H1 (cell line): ENCODE data around the gene CD244. TPM values are rescaled to one million over a fixed set of nuclear protein-coding genes. Genes with fewer than 3 reads are reported as not detected.
A peak's percentile ranks its signal among the peaks of the same experiment; 100 is the strongest.

ENCODE experiments used
- CTCF ChIA-PET: fragments of 300-600 bp; sonication (Branson Sonifier 250); formaldehyde crosslinking; loops from one replicate; lab custom pipeline; 2021; ENCODE audit not compliant: partially characterized antibody; lab: Charles Lee
- POLR2A ChIA-PET: fragments of 300-600 bp; sonication (Branson Sonifier 250); formaldehyde crosslinking; loops from one replicate; lab custom pipeline; 2021; ENCODE audit warnings: inconsistent platforms; ENCODE audit not compliant: partially characterized antibody; lab: Charles Lee
- DNase-seq, 2 experiments: peaks; one replicate each; pipeline versions ENCODE4 v3.0.0 to v3.0.0-alpha.2; 2010 to 2022; ENCODE audit warnings: low spot score in 2 of 2, low read depth in 1 of 2, mixed read lengths in 1 of 2
- FAIRE-seq: peaks from 2 replicates; lab custom pipeline; 2011; peaks lifted over from hg19 to GRCh38; lab: Jason Lieb, UNC
- H2AFZ ChIP-seq: 2 replicates; pipeline ENCODE4 v1.8.1; 2012; ENCODE audit warnings: low read length, inconsistent platforms
- H2AK5ac ChIP-seq: 2 replicates; pipeline ENCODE4 v1.6.1; 2013; ENCODE audit warnings: low read depth, low read length
- H2BK120ac ChIP-seq: replicated peaks from 2 replicates; pipeline ENCODE3; 2013; ENCODE audit warnings: low read depth, low read length, inconsistent platforms
- H2BK12ac ChIP-seq: 2 replicates; pipeline ENCODE4 v1.6.1; 2013; ENCODE audit warnings: low read depth, low read length
- H2BK15ac ChIP-seq: 2 replicates; pipeline ENCODE4 v1.6.1; 2013; ENCODE audit warnings: low read length
- H2BK20ac ChIP-seq: 2 replicates; pipeline ENCODE4 v1.6.1; 2013; ENCODE audit warnings: low read length
- H2BK5ac ChIP-seq: 2 replicates; pipeline ENCODE4 v1.6.1; 2013; ENCODE audit warnings: low read depth, low read length
- H3K14ac ChIP-seq: 2 replicates; pipeline ENCODE4 v1.6.1; 2013; ENCODE audit warnings: inconsistent platforms; ENCODE audit not compliant: insufficient read length
- H3K18ac ChIP-seq: 2 replicates; pipeline ENCODE4 v1.6.1; 2013; ENCODE audit warnings: low read length; ENCODE audit errors: extremely low read depth
- H3K23ac ChIP-seq: 2 replicates; pipeline ENCODE4 v1.6.1; 2013; ENCODE audit warnings: inconsistent platforms; ENCODE audit not compliant: insufficient read length
- H3K23me2 ChIP-seq: 2 replicates; pipeline ENCODE4 v1.6.1; 2013; ENCODE audit warnings: low read depth, low read length
- H3K27ac ChIP-seq: 2 replicates; pipeline ENCODE4 v1.6.1; 2011; ENCODE audit warnings: low read depth, low read length, inconsistent platforms
- H3K27me3 ChIP-seq, 4 experiments: replicated peaks in 1 of 4; 1 replicate in 1 of 4; 2 replicates in 3 of 4; pipeline versions ENCODE4 v1.6.1 to v1.8.1; 2011 to 2013; ENCODE audit warnings: low read length in 3 of 4, mild to moderate bottlenecking in 3 of 4, inconsistent platforms in 2 of 4, mixed read lengths in 2 of 4, moderate library complexity in 1 of 4; ENCODE audit not compliant: control insufficient read depth in 3 of 4, insufficient read depth in 3 of 4; ENCODE audit errors: extremely low read depth in 1 of 4
- H3K36me3 ChIP-seq, 4 experiments: 2 replicates each; pipeline versions ENCODE4 v1.6.1 to v1.8.1; 2011 to 2013; ENCODE audit warnings: mild to moderate bottlenecking in 4 of 4, low read length in 3 of 4, moderate library complexity in 2 of 4, control low read depth in 1 of 4, inconsistent platforms in 1 of 4; ENCODE audit not compliant: insufficient read depth in 4 of 4, control insufficient read depth in 2 of 4
- H3K4ac ChIP-seq: replicated peaks from 2 replicates; pipeline ENCODE3; 2013; ENCODE audit warnings: low read length, low read depth, mixed read lengths, inconsistent platforms; ENCODE audit not compliant: insufficient read length
- H3K4me1 ChIP-seq, 4 experiments: replicated peaks in 1 of 4; 1 replicate in 1 of 4; 2 replicates in 3 of 4; pipeline versions ENCODE4 v1.6.1 to v1.8.1; 2011 to 2013; ENCODE audit warnings: low read length in 3 of 4, inconsistent platforms in 2 of 4, mixed read lengths in 1 of 4; ENCODE audit not compliant: insufficient read depth in 4 of 4, control insufficient read depth in 3 of 4
- H3K4me2 ChIP-seq, 2 experiments: 2 replicates each; pipeline versions ENCODE4 v1.6.1 to v1.8.1; 2011 to 2013; ENCODE audit warnings: low read depth in 2 of 2, low read length in 2 of 2, control low read depth in 1 of 2, inconsistent platforms in 1 of 2, mild to moderate bottlenecking in 1 of 2; ENCODE audit not compliant: insufficient read depth in 1 of 2
- H3K4me3 ChIP-seq, 4 experiments: fragments of 200-600, 300-600 bp in 1 of 4; sonication (generic), shearing (Covaris generic), sonication (Bioruptor Twin) in 1 of 4; 2 replicates each; pipeline versions ENCODE4 v1.5.1 to v1.8.1; 2011 to 2016; ENCODE audit warnings: low read length in 4 of 4, low read depth in 3 of 4, control low read depth in 2 of 4, inconsistent platforms in 2 of 4, mild to moderate bottlenecking in 2 of 4, mixed read lengths in 1 of 4, moderate library complexity in 1 of 4; ENCODE audit not compliant: insufficient read depth in 2 of 4; ENCODE audit errors: extremely low read depth in 1 of 4
- H3K56ac ChIP-seq: replicated peaks from 2 replicates; pipeline ENCODE3; 2013; ENCODE audit warnings: low read depth, mild to moderate bottlenecking, mixed read lengths, low read length, inconsistent platforms; ENCODE audit not compliant: insufficient read length
- H3K79me1 ChIP-seq: 2 replicates; pipeline ENCODE4 v1.6.1; 2013; ENCODE audit warnings: low read depth, low read length, control low read depth
- H3K79me2 ChIP-seq, 2 experiments: 2 replicates each; pipeline versions ENCODE4 v1.6.1 to v1.8.1; 2012 to 2013; ENCODE audit warnings: low read length in 2 of 2, mild to moderate bottlenecking in 2 of 2, inconsistent platforms in 1 of 2; ENCODE audit not compliant: insufficient read depth in 2 of 2, control insufficient read depth in 1 of 2
- H3K9ac ChIP-seq, 4 experiments: replicated peaks in 1 of 4; 1 replicate in 1 of 4; 2 replicates in 3 of 4; pipeline versions ENCODE4 v1.6.1 to v1.8.1; 2011 to 2013; ENCODE audit warnings: low read depth in 3 of 4, low read length in 3 of 4, control low read depth in 2 of 4, mild to moderate bottlenecking in 2 of 4, moderate library complexity in 2 of 4, inconsistent platforms in 1 of 4; ENCODE audit errors: extremely low read depth in 1 of 4
- H3K9me3 ChIP-seq, 2 experiments: 2 replicates each; pipeline versions ENCODE4 v1.6.1 to v1.8.1; 2012 to 2013; ENCODE audit warnings: mild to moderate bottlenecking in 2 of 2, moderate library complexity in 2 of 2, control low read depth in 1 of 2, inconsistent platforms in 1 of 2, low read depth in 1 of 2, low read length in 1 of 2, mixed read lengths in 1 of 2; ENCODE audit not compliant: insufficient read depth in 2 of 2
- H4K20me1 ChIP-seq, 2 experiments: replicated peaks in 1 of 2; 2 replicates each; pipeline versions ENCODE3 to v1.8.1; 2011 to 2013; ENCODE audit warnings: inconsistent platforms in 2 of 2, low read length in 2 of 2, mild to moderate bottlenecking in 1 of 2; ENCODE audit not compliant: insufficient read depth in 2 of 2, control insufficient read depth in 1 of 2
- H4K5ac ChIP-seq: 2 replicates; pipeline ENCODE4 v1.6.1; 2013; ENCODE audit warnings: low read length, low read depth, mixed read lengths, inconsistent platforms; ENCODE audit not compliant: insufficient read length
- H4K8ac ChIP-seq: 2 replicates; pipeline ENCODE4 v1.8.0; 2013; ENCODE audit warnings: mild to moderate bottlenecking, moderate library complexity, low read length, inconsistent platforms; ENCODE audit not compliant: insufficient read depth; ENCODE audit errors: extremely low read depth
- H4K91ac ChIP-seq: replicated peaks from 2 replicates; pipeline ENCODE3; 2013; ENCODE audit warnings: low read length, mixed read lengths, inconsistent platforms; ENCODE audit not compliant: insufficient read length
- JUND ChIP-seq: IDR thresholded peaks from 2 replicates; pipeline ENCODE4 v1.6.1; 2011; ENCODE audit warnings: mild to moderate bottlenecking, improper control_type of control experiment, low read length
- POLR2A ChIP-seq, 2 experiments: IDR thresholded peaks; 1 replicate in 1 of 2; 2 replicates in 1 of 2; pipeline ENCODE4 v1.6.1; 2011; ENCODE audit warnings: low read depth in 2 of 2, low read length in 2 of 2, mild to moderate bottlenecking in 2 of 2; ENCODE audit errors: control extremely low read depth in 1 of 2
- RAD21 ChIP-seq, 2 experiments: IDR thresholded peaks in 1 of 2; conservative IDR thresholded peaks in 1 of 2; 2 replicates each; pipeline ENCODE4 v1.6.1; 2011; ENCODE audit warnings: low read depth in 2 of 2, low read length in 2 of 2, improper control_type of control experiment in 1 of 2, inconsistent platforms in 1 of 2, mild to moderate bottlenecking in 1 of 2, moderate library complexity in 1 of 2
- WGBS, 2 experiments: shearing (Covaris generic) in 1 of 2; methylation state at CpG; one replicate each; pipeline versions ENCODE4 v1.1.6 to v1.1.7; 2013 to 2015; ENCODE audit warnings: low lambda C conversion rate in 2 of 2, mixed read lengths in 2 of 2, inconsistent platforms in 1 of 2, low coverage in 1 of 2, missing lambda C conversion rate in 1 of 2; ENCODE audit not compliant: insufficient replicate concordance in 2 of 2, insufficient coverage in 1 of 2, insufficient read length in 1 of 2; ENCODE audit errors: extremely low coverage in 1 of 2, missing lambda C conversion rate in 1 of 2; 5-methylcytosine and 5-hydroxymethylcytosine counted together
- polyA plus RNA-seq, 7 experiments: library from polyadenylated mRNA; depleted of rRNA in 3 of 7; stranded (reverse) in 5 of 7; unstranded in 2 of 7; fragments of >200 nt in 5 of 7; fragments of 200-250 nt in 2 of 7; gene quantifications; 1 replicate in 5 of 7; 2 replicates in 1 of 7; 4 replicates in 1 of 7; pipeline versions ENCODE4 v1.2.1 to v1.2.3, GENCODE V29; 2011 to 2013; ENCODE audit warnings: missing spikeins in 2 of 7, mixed read lengths in 2 of 7
- total RNA-seq: library from RNA; stranded (reverse); fragmentation: NEBNext Ultra II Directional; extraction: Animal tissue kit (Norgen Biotek cat#: 25700); gene quantifications from 2 replicates; pipeline ENCODE4 v1.2.1, GENCODE V29; 2021

CD244 gene
- total and polyA plus RNA-seq, 2 of the 8 experiments (the other 6 are each of a cell fraction or from before 2014, with no cell fraction given): not detected

- Histone ChIP-seq H3K27me3 (no peaks in the 10 kb centered on the region), H3K23ac (no peak overlapping the region), H2BK15ac (no peak overlapping the region), H3K18ac (no peak overlapping the region), H3K27ac (no peak overlapping the region), H2BK5ac (no peak overlapping the region), H3K4ac (no peak overlapping the region), H4K91ac (no peak overlapping the region), H3K4me2 (no peak overlapping the region), H3K14ac (no peak overlapping the region), H4K8ac (no peak overlapping the region), H3K56ac (no peak overlapping the region), H2BK120ac (no peak overlapping the region), H3K9me3 (no peaks in the 10 kb centered on the region), H3K4me3 (no peak overlapping the region), H4K20me1 (no peaks in the 10 kb centered on the region), H2AFZ (0 out of 2 replicates have a peak overlapping the region, but pooled peaks have one; percentile 1), H2BK12ac (no peak overlapping the region), H3K79me2 (no peaks in the 10 kb centered on the region), H3K79me1 (no peaks in the 10 kb centered on the region), H3K36me3 (no peaks in the 10 kb centered on the region), H3K9ac (no peak overlapping the region), H3K23me2 (no peaks in the 10 kb centered on the region), H3K4me1 (no peaks in the 10 kb centered on the region), H4K5ac (no peak overlapping the region), H2BK20ac (no peak overlapping the region), H2AK5ac (no peak overlapping the region)
- no peak for DNase-seq
- ChIA-PET POLR2A (no interaction called here), CTCF (interaction anchor here (0.8 to 2.3 kb wide), 10 partner anchors 20 to 191 kb away, joined by 3 to 7 read pairs (median 3); partner anchors contain the start of gene ITLN1)
- WGBS, 2 experiments: 86% methylated on average over 4 of the region's 4 CpGs; no CpG with 5 or more reads in 1 of the 2 experiments
- peak; percentile 45; the same call in 1 of the 2 replicates for TF ChIP-seq JUND
- TF ChIP-seq POLR2A (IDR thresholded peaks at IDR 0.05; ENCODE audit: control extremely low read depth in 1 of 2, low read depth in 2 of 2, low read length in 2 of 2): no peak
- TF ChIP-seq RAD21 (IDR thresholded peaks at IDR 0.05 in 1 of 2, conservative IDR thresholded peaks at IDR 0.05 in 1 of 2; ENCODE audit: low read depth in 2 of 2, low read length in 2 of 2): peak; percentile 16 to 25; a peak in 3 of 4 replicates
- no peak for FAIRE-seq
Observed at GRCh38 chr1:160905617-160905989, 42.9 kb upstream of the CD244 start.
